ENCODE results near the gene SPAG6.
A peak's percentile ranks its signal among the peaks of the same experiment; 100 is the strongest.
"Not testable (repeated sequence)": the region's sequence is repeated elsewhere in the genome, so short reads cannot be mapped to it uniquely, and the experiment has no call there.

SPAG6 gene

DNA sequence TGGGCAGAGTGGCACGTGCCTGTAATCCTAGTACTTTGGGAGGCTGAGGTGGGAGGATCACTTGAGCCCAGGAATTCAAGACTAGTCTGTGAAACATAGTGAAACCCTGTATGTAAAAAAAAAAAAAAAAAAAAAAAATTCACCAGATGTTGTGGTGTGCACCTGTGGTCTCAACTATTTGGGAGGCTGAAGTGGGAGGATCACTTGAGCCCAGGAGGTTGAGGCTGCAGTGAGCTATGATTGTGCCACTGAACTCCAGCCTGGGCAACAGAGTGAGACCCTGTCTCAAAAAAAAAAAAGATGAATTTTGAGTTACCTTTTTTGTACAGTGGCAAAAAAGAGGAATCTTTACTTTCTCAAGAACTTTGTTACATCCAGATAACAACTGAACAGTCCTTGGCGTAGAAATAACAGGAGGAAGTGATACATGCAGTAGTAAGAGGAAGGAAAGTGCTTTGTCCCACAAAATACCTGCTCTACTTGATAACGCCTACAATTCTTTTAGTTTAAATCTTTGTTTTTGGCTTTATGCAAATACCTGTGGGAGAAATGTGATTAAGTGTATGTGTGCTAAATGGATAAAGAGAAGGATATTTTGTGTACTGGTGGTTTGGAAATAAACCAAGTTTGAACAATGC lies 29.3 kb downstream of the SPAG6 start:
- DNase-seq = no peak

- DNase-seq = no peak
These were observed 33.8 kb downstream of the SPAG6 start for GRCh38 chr10:22379059-22379458.

- no peak for DNase-seq
These were observed 36.0 kb downstream of the SPAG6 start for GRCh38 chr10:22381262-22381661.

DNA sequence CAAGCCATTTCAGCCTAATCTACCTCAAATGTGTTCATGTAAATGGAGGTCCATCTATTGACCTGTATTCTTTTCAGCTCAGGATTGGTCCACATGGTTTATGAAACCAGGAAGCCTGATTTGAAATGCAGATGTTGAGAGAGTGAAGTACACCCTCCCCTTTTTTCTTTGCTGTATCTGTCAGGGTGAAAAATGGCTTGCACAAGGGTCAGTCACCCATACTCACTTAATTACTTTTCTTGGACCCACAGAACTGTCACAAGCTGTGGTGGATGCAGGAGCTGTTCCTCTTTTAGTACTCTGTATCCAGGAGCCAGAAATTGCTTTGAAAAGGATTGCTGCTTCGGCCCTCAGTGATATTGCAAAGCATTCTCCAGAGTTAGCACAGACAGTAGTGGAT lies 41.2 kb downstream of the SPAG6 start:
- no peak for DNase-seq

DNA sequence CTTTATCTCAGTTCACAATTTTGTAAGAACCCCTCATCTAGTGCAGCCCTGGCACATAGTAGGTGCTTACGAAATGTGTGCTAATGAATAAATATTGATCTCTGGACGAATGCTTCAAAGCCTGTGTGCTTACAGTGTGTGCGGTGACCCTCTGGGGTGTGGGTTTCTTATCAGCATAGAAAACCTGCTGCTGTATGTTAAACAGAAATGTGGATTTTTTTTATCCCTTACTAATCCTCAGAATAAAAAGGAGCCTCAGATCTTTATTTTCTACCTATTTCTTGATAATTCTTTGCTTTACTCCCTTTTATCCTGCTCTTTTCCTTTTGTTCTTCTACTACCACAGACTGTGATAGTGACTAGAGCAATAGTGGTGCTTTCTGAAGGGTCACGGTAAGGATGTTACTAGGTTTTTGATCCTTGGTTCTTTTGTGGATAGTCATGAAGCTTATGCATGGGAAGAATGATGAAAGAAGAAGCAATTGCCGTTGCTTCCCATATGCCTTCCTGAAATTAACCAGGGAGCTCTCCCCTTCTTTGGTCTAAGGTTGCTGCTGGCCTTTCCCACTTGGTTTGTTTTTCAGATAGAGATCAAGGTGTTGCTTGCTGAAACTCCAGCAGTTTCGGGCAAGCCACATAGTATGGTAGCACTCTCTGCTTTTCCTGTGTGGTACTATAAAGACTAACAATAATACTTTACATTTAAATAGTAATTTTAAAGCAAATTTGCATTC lies 44.7 kb downstream of the SPAG6 start:
- no peak for DNase-seq

- no peak for DNase-seq
These were observed 46.3 kb downstream of the SPAG6 start for GRCh38 chr10:22391600-22391999.

DNA sequence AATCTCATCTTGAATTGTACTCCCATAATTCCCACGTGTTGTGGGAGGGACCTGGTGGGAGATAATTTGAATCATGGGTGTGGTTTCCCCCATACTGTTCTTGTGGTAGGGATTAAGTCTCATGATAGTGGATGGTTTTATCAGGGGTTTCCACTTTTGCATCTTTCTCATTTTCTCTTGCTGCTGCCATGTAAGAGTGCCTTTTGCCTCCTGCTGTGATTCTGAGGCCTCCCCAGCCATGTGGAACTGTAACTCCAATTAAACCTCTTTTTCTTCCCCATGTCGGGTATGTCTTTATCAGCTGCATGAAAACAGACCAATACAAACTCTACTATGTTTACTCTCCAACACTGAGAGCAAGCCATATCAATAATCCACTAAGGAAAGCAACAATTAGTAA lies 50.9 kb downstream of the SPAG6 start:
- not testable (repeated sequence) for DNase-seq

- not testable (repeated sequence) for DNase-seq
These were observed 61.6 kb downstream of the SPAG6 start for GRCh38 chr10:22406916-22407315.

DNA sequence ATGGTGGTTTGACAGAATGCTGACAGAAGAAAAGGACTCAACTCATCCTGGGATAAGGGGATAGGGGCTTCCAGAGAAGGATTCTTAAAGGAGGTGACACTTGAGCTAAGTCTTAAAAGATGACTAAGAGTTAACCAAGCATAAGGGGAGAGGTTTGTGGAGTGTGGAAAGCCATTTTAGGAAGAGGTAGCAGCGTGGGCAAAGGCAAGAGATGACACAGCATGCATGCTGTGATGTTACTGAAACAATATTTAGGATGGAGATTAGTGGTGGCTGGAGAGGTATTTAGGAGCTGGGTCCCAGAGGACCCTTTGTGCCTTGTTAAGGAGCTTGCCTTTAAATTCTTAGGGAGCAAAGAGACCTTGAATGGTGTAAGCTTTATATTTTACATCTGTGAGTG lies 65.1 kb downstream of the SPAG6 start:
- DNase-seq = no peak

- DNase-seq = no peak
These were observed 65.5 kb downstream of the SPAG6 start for GRCh38 chr10:22410846-22411245.

DNA sequence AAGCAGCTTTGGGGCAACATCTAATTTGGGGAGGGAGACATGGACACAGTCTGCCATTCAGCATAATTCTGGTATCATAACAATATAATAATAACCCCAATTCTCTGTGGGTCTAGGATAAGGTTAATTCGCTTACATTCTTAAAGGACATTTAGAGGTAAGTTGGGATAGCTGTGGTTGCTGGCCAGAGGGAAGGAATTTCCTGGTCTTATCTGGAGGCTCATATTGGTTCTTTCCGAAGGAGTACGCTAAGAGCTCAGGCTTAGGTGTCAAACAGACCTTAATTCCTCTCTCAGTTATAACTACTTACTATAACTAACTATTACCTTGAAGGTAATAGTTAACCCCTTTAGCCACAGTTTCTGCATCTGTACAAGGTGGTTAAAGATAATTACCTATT lies 68.8 kb downstream of the SPAG6 start:
- DNase-seq = no peak

- DNase-seq = no peak
These were observed 69.8 kb downstream of the SPAG6 start for GRCh38 chr10:22415072-22415471.

- DNase-seq = no peak
These were observed 72.5 kb downstream of the SPAG6 start for GRCh38 chr10:22417736-22418268.

DNA sequence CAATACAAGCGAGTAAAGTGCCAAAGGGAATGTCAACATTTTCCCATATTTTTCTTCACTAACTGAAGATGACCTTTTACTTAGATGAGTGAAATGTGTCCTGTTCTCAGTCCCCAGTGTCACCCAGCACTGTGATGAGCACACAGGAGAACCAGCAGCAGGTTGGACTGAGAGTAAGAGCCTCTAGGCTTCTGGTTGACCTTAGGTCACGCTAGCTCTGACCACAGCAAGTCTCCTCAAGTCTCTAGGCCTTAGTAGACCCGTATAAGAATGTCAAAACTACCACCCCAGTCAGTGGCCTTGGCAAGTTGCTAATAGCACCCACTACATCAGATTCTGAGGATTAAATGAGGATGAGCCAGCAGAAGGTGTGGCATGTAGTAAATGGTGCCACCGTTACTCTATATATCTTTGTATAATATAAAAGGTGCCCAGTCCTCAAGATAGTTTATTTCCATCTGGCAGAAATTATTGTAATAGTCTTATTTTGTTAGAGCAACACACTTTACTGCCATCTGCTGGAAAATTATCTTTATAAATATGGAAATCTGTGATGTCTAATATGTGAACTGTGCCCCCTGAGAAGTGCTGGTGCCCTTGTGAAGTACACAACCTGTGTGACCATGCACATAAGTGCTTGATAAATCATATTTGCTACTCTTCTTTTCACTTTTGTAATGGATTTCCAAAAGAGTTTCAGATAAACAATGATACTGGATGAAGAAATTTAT lies 75.7 kb downstream of the SPAG6 start:
- DNase-seq = no peak

DNA sequence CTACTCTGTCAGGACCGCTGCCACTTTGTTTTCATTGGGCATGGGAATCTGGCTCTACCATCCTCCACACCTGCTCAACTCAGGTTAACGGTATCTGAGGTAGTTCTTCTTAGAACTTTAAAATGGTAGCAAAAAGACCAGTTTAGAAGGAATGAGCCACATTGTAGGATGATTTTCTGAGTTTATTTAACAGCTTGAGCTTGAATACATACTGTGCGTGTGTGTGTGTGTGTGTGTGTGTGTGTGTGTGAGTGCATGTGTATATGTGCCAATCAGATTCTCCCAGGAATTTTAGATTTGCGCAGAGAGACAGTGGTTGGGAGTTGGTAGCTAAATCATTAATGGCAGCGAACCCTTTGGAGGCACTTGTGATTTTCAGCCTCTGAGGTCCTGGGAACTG lies 81.4 kb downstream of the SPAG6 start:
- DNase-seq = no peak

DNA sequence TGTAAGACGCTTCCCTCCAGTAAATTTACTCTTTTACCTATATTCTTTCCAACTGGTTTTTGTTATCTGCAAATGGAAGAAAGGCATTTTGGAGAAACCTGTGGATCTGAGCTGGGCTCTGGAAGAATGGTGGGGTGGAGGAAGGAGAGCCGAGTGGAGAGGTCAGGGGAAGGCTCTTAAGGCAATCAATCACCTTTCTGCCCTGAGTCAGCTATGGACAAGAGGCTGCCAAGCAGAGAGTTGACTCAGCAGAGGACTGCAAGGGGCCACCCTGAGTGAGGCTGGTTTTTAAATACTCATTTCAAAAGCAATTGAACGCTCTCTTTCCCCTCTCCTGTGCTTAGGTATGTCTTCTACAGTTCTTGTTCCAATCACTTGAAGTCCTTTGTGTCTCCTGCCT lies 81.8 kb downstream of the SPAG6 start:
- no peak for DNase-seq

GRCh38 chr10:22427890-22428571 lies 82.7 kb downstream of the SPAG6 start:
- peak; percentile 28 for DNase-seq

- no peak for DNase-seq
These were observed 83.8 kb downstream of the SPAG6 start for GRCh38 chr10:22429146-22429545.

DNA sequence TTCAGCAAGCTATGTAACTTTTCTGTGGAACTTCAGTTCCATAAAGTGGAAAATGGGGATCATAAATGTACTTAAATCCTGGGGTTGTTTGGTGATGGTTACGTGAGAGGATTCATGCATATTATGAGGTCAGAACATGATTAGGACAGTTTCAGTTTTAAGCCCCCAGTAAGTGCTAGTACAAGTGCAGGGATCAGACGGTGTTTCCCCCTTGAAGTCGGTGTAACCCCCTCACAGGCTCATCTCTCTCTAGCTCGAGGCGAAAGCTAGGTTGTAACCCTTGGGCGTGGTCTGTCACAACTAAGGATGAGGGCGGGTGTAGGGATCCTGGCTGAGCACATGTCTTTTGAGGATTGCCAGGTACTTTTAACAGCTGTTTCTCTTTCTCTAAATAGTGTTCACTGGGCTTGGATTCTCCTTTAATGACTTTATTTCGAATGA lies 84.7 kb downstream of the SPAG6 start:
- DNase-seq = no peak

DNA sequence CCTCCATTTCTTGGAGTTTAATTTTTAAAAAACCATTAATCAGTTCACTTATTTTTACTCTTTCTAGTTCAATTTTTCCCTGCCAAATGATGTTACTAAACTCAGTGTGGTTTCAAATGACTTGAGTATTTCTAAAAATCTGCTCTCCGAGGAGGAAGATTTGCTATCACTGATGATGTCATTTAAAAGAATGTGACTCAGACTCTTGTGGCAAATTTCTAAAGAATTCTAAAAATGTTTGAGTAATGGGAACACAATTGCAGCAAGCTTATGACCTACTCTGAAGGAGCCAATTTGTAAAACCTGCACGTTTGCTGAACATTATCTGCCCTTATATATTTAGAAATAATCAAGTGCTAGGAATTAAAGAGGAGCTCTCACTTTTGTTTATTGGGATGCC lies 88.6 kb downstream of the SPAG6 start:
- DNase-seq = no peak

- no peak for DNase-seq
These were observed 89.2 kb downstream of the SPAG6 start for GRCh38 chr10:22434521-22434920.

- DNase-seq = no peak
These were observed 90.4 kb downstream of the SPAG6 start for GRCh38 chr10:22435650-22436049.

DNA sequence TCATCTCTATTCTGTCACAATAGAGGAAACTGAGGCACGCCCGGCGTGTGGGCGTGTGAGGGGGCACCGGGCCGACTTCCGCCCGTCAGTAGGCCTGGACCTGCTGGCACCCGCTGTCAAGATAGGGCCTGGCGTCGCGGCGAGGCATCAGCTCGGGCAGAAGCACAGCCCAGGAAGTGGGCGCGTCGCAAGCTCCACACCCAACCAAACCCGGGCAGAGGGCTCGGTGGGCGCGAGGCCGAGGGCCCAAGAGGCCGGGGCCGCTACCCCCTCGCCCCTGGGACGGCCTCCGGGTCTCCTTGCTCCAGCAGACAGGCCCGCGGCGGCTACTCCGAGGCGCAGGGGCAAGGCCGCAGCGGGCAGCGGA lies 91.2 kb downstream of the SPAG6 start:
- no peak for DNase-seq

Measured in NCI-H510A (cell line).